ENCODE results near the gene SLC16A8.

Gene SLC16A8

DNA sequence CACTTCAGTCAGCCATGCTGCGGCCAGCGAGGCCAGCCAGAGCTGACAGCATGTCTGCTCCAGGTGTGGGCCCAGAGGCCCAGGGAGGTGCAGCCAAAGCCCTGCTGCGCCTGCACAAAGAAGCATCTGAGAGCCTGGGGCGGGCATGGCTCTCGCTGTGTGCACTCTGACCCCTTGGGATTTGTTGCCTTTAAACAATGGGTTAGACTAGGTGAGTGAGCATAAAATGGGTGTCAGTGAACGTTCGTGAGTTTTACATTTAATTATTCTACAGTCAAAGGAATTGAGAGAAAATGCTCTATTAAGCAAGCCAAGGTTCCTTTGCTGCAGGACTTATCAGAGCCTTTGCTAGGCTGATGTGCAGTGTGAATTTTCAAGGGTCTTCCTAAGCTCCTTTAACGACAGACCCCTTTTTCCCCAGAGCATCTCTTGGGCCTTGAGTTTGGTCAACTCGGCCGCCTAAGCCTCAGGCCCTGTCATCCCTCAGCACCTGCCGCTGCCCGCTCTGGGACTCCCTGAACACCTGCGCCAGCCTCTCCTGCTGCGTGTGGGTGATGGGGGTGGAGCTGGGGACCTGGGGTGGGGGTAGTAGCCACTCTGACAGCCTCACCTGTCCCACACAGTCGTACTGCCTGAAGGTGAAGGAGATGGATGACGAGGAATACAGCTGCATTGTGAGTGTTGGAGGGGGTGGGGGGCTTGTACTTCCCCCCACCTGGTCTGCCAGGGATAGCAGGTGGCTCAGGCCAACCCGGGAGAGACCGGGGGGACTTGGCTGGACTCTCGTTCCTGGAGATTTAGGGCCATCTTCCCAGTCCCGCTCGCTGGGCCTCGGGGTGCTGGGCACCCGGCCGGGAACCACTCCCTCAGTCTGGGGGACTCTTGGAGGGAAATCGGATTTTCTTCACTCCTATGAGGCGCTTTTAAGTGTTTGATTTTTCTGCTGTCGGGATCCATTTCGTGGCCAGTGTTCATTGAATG is 10.5 kb downstream of the SLC16A8 start:
- H3K4me3 Mint-ChIP-seq = no peak overlapping the region
- H3K27me3 Mint-ChIP-seq = no peaks in the 10 kb centered on the region
- H3K36me3 Mint-ChIP-seq = no peaks in the 10 kb centered on the region
- H3K27ac Mint-ChIP-seq = no peak overlapping the region
- H3K4me1 Mint-ChIP-seq (ENCODE audit: low read depth) = no peaks in the 10 kb centered on the region
- no peaks in the 10 kb centered on the region for H3K9me3 Mint-ChIP-seq (ENCODE audit: low read depth)

DNA sequence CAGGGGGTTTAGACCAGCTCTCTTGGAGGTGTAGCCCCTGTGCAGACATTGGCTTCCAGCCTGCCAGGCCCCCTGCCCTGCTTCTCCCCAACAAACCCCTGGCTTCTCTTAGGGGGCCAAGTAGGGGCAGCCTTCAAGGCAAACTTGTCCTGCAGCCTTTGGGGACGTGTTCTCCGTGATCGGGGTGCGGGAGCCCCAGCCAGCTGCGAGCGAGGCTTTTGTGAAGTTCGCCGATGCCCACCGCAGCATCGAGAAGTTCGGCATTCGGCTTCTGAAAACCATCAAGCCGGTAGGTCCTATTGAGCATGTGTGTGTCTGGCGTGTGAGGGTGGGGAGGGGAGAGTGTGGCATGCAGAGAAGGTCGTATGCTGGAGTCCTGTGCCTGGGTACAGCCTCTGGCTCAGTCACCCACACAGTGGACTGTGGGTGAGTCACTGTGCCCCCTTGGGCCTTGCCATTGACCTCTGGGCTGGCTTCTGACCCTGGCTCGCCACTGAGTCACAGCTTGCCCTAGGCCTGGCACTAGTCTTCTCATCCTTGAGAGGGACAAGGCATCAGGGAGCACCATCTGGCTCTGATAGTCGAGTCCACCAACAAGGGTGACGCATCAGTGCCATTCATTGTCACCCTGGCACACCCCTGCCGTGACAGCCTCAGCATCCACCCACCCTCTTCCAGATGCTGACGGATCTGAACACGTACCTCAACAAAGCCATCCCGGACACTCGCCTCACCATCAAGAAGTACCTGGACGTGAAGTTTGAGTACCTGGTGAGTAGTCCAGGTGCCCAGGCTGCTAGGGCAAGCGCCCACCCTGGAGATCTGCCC is 11.4 kb downstream of the SLC16A8 start:
- no peaks in the 10 kb centered on the region for H3K4me1 Mint-ChIP-seq (ENCODE audit: low read depth)
- no peak overlapping the region for H3K4me3 Mint-ChIP-seq
- no peaks in the 10 kb centered on the region for H3K36me3 Mint-ChIP-seq
- no peaks in the 10 kb centered on the region for H3K9me3 Mint-ChIP-seq (ENCODE audit: low read depth)
- H3K27me3 Mint-ChIP-seq = no peaks in the 10 kb centered on the region
- no peak overlapping the region for H3K27ac Mint-ChIP-seq

DNA sequence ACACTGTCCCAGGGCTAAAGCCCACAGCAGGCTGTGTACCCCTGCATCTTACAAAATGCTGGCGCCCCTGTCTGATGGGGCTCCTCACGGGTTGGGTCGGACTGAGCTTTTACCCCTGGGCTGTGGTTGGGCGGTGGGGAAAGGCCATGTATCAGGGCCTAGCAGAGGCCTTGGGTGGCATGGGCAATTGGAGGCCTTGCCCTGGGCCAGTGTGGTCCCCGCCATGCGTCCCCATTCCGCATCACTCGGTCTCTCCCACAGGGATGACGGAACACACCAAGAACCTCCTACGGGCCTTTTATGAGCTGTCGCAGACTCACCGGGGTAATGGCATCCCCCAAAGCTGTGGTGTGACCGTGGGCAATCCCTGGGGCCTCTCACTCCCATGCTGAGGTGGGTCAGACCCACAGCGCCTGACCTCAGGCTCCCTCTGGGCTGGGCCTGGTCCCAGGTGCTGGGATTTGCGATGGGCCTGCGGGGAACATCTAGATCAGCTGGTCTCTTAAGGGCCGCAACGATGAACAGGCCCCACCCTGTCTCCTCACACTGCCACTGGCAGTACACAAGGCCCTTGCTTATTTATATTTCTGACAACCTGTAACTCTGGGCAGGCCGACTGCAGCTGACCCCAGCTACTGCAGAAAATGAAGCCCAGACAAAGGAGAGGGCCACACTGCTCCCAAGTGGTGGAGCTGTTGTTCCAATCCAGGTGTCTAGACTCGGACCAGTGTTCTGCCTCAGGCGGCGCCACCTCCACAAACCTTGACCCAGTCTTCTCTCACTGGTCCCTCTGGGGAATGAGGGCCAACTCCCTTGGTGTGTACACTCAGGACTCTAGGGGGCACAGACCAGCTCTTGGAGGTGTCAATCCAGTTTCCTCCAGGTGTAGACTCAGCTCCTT is 12.3 kb downstream of the SLC16A8 start:
- Mint-ChIP-seq H3K4me3 (no peak overlapping the region), H3K27ac (no peak overlapping the region), H3K27me3 (no peaks in the 10 kb centered on the region), H3K4me1 (ENCODE audit: low read depth) (no peaks in the 10 kb centered on the region), H3K9me3 (ENCODE audit: low read depth) (no peaks in the 10 kb centered on the region), H3K36me3 (no peaks in the 10 kb centered on the region)

DNA sequence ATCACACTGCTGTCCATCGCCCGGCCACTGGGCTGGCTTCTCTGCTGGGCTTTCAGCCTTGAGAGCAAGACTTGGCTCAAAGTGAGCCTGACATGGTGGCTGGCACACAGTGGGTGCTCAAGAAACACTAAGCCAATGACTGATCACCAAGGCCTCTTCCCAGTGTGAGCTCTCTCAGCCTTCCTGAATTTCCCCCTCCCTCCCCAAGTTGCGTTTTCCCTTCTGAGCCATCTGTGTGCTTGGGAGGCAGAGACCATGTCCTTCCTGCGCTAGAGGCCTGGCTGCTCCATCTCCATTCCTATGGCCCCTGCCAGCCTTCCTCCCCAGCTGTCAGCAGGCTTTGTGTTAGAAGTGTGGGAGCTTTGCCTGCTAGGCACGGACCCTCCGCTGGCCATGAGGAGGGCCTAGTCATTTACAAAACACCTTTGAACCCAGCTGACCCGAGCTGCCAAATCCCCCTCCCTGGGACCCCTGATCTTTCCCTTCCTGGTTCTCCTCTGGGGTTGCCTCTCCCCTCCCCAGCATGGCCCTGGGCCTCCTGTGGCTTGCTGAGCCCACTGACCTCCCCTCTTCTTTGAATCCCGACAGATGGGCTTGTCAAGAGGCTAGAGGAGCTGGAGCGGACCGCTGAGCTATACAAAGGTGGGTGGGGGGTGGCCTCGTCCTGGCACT is 13.6 kb downstream of the SLC16A8 start:
- H3K4me1 Mint-ChIP-seq (ENCODE audit: low read depth) = no peaks in the 10 kb centered on the region
- peaks cover 2% of the 10 kb centered on the region for H3K36me3 Mint-ChIP-seq
- no peaks in the 10 kb centered on the region for H3K27me3 Mint-ChIP-seq
- no peak overlapping the region for H3K27ac Mint-ChIP-seq
- H3K9me3 Mint-ChIP-seq (ENCODE audit: low read depth) = no peaks in the 10 kb centered on the region
- no peak overlapping the region for H3K4me3 Mint-ChIP-seq

DNA sequence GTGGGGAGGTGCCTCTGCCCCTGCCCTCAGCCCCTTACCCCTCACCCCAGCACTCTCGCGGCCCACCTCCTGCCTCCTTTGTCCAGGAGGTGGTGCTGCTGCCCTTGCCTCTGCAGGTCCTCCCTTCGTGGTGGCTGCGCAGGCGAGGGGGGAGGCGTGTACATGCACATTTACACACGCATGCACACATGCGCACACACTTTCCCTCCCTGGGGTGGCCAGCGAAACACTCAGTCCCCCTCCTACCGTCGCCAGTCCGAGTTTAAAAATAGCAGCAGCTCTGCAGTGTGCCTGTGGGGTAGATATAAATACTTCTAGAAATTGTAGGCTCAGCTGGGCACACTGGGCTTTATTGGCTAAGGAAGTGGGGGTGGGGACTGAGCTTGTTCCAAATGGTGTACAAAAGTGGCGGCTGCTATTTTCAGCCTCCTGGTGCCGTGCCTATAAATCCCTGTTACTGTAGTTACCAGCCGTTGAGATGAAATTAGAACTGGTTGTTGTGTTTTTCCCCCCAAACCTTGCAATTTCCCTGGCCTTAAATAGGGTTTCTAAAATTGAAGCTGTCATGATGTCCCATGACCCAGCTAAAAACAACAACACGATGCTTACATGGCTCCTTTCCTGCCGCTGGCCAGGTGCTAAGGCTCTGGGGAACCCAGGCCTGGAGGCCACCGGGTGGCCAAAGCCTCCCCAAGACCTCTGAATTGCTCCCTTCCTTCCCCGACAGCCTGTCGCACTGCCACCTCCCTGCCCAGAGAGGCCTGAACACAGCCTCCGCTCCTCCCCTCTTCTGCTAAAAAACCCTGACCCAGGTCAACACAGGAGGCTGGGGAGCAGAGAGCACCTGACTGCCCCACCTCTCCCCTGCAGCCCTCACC is 14.4 kb downstream of the SLC16A8 start:
- H3K9me3 Mint-ChIP-seq (ENCODE audit: low read depth) = no peaks in the 10 kb centered on the region
- H3K4me1 Mint-ChIP-seq (ENCODE audit: low read depth) = no peaks in the 10 kb centered on the region
- no peak overlapping the region for H3K27ac Mint-ChIP-seq
- H3K27me3 Mint-ChIP-seq = no peaks in the 10 kb centered on the region
- peaks cover 2% of the 10 kb centered on the region for H3K36me3 Mint-ChIP-seq
- no peak overlapping the region for H3K4me3 Mint-ChIP-seq

DNA sequence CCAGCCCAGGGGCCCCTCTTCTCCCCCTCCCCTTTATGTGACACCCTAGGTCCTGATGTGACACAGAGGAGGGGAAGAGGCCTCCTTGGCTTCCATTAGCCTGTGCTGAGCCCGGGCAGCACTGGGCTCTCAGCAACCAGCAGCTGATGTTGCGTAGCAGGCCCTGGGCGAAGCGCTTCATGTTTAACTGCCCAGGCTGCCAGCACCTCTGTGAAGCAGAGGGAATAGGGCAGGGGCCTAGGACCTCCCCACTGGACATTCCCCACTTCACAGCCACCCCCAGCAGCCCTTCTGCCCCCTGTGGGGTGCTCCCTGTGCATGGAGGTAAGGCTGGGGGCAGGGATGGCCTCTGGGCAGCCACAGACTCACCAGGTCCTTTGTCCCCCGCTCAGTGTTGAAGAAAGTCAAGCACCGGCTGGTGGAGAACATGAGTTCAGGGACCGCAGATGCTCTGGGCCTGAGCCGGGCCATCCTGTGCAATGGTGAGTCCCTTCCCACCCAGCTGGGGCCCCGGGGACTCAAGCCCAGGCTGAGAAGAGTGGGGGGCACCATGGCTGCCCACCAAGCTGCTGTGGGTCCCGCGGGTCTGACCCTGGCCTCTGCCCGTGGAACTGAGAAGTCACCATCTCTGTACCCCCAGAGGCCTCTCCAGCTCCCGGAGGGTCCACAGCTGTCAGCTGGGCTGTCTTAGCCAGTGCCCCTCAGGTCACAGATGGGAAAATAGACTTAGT is 15.2 kb downstream of the SLC16A8 start:
- no peak overlapping the region for H3K27ac Mint-ChIP-seq

DNA sequence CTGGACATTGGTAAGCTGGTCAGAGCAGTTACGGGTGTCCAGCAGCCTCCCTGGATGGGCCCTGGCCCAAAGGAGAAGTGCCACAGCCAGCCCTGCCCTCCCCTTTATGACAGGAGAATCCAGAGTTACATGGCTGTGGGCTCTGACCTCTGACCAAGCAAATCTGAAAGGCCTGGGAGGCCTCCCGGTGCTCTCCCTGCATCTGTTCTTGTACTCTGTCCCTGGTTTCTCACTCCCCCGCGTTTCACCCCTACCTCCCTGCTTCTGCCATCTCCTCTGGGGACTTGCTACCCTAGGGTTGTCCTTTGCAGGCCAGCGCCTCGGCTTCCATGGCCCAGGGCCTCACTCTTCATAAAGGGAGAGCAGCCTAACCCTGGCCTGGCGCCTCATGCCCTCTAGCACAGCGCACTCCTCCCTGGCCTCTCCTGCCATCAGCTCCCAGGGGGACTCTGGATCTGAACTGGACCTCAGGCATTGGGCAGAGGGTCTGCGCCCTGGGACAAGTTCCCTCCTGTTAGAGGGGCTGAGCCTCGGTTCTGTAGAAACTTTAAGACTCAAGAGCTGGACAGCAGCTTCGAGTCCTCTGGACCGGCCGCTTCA is 16.1 kb downstream of the SLC16A8 start:
- H3K36me3 Mint-ChIP-seq = peaks cover 2% of the 10 kb centered on the region
- H3K27ac Mint-ChIP-seq = no peak overlapping the region
- no peak overlapping the region for H3K4me3 Mint-ChIP-seq
- no peaks in the 10 kb centered on the region for H3K9me3 Mint-ChIP-seq (ENCODE audit: low read depth)
- no peaks in the 10 kb centered on the region for H3K4me1 Mint-ChIP-seq (ENCODE audit: low read depth)
- H3K27me3 Mint-ChIP-seq = no peaks in the 10 kb centered on the region

More for the DNA sequence above, 15.2 kb downstream of the SLC16A8 start:
- H3K27me3 Mint-ChIP-seq = no peaks in the 10 kb centered on the region
- no peaks in the 10 kb centered on the region for H3K4me1 Mint-ChIP-seq (ENCODE audit: low read depth)
- H3K36me3 Mint-ChIP-seq = peaks cover 2% of the 10 kb centered on the region
- H3K4me3 Mint-ChIP-seq = no peak overlapping the region
- H3K9me3 Mint-ChIP-seq (ENCODE audit: low read depth) = no peaks in the 10 kb centered on the region

DNA sequence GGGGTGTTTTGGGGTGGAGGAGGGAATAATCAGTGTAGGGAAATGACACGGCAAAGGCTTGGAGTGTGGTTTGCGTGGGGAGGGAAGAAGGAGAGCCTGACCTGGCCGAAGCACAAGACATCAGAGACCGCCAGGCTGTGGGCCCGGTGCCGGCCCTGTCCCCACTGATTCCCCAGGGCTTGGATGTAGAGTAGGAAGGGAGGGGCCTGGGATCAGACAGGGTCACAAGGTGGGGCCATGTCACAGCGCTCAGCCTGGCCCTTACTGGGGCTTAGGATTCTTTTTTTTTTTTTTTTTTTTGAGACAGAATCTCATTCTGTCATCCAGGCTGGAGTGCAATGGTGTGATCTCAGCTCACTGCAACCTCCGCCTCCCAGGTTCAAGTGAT is 17.0 kb downstream of the SLC16A8 start:
- H3K27me3 Mint-ChIP-seq = no peaks in the 10 kb centered on the region

DNA sequence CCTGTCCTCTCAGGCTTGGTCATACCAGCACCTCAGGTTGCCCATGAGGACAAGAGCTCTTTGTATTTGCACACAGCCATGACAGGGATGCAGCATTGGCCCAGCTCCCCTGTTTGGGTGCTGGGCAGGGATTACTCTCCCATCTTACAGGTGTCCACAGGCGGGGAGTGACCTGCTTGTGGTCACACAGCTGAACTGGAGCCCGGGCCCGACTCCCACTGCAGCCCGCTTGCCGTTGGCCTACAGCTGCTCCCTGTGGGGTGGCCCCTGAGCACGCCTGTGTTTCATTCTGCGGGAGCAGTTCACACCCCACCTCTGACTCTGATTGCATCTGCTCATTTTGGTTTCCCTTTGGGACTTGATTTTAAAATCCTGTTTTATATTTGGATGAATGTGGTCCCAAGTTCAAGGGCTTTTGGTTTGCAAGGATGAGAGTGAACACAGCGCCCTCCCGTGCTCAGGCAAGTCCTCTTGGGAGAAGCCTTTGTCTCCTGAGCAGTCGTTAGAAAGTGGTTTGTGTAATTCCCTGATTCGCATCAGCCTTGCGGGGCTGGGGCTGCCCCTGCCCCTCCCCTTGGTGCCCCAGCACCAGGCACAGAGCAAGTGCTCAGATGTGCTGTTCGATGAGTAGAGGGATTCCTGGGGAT is 17.5 kb downstream of the SLC16A8 start:
- H3K4me1 Mint-ChIP-seq (ENCODE audit: low read depth) = peaks cover 2% of the 10 kb centered on the region
- no peak overlapping the region for H3K4me3 Mint-ChIP-seq
- no peaks in the 10 kb centered on the region for H3K9me3 Mint-ChIP-seq (ENCODE audit: low read depth)
- H3K27ac Mint-ChIP-seq = no peak overlapping the region
- no peaks in the 10 kb centered on the region for H3K27me3 Mint-ChIP-seq
- H3K36me3 Mint-ChIP-seq = peaks cover 8% of the 10 kb centered on the region

More for the DNA sequence above, 17.0 kb downstream of the SLC16A8 start:
- Mint-ChIP-seq H3K4me1 (ENCODE audit: low read depth) (no peaks in the 10 kb centered on the region), H3K4me3 (no peak overlapping the region), H3K36me3 (peaks cover 6% of the 10 kb centered on the region), H3K9me3 (ENCODE audit: low read depth) (no peaks in the 10 kb centered on the region), H3K27ac (no peak overlapping the region)

DNA sequence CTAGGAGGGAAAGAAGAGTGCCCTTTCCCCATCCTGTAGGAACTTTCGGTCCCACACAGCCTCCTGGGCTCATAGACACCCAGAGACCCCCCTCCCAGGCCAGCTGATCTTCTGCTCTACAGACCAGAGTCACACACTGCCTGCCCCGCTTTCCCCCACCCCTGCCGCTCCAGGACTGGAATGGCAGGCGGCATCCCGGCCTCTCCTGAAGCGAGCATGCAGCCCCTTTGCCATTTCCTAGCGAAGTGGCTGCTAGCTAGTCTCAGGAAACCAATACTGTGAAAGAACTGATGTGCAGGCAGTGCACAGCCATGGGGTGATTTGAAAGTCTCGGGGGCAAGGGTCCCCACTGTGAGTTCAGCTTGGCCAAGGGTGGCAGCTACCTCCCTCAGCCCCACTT is 18.4 kb downstream of the SLC16A8 start:
- Mint-ChIP-seq H3K4me3 (no peak overlapping the region), H3K27ac (no peak overlapping the region), H3K36me3 (peaks cover 8% of the 10 kb centered on the region), H3K9me3 (ENCODE audit: low read depth) (no peaks in the 10 kb centered on the region), H3K27me3 (no peaks in the 10 kb centered on the region), H3K4me1 (ENCODE audit: low read depth) (peaks cover 2% of the 10 kb centered on the region)

DNA sequence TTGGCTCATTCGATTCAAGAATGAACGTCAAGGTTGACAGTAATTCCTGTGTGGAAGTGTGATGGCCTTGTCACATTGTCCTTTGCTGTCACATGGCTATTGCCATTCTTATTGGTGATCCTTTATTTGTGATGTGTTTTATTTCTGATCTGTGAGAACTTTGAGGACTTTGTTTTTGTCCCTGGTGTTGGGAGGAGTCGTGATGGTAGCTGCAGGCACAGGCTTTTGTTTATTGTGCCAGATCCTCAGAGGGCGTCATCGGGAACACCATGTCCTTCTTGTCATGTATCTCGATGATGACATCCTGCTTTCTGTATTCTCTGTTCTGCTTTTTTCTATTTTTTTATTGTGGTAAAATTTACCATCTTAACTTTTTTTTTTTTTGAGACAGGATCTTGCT is 21.2 kb downstream of the SLC16A8 start:
- Mint-ChIP-seq H3K27me3 (no peaks in the 10 kb centered on the region), H3K4me1 (ENCODE audit: low read depth) (peaks cover 8% of the 10 kb centered on the region), H3K36me3 (peaks cover 8% of the 10 kb centered on the region), H3K4me3 (no peak overlapping the region), H3K27ac (no peak overlapping the region), H3K9me3 (ENCODE audit: low read depth) (no peaks in the 10 kb centered on the region)

Measured in activated naive CD8-positive, alpha-beta T cell (primary cell).